GM23338 (cell line): ENCODE results near the gene HIP1. TPM values are rescaled to one million over a fixed set of nuclear protein-coding genes. Genes with fewer than 3 reads are reported as not detected.

Experiments
- ATAC-seq: fragments of 200-7000 bp; cut with Tn5 transposase; 3 replicates; pipeline ENCODE4 v1.9.1; 2020
- DNase-seq: peaks from one replicate; pipeline ENCODE4 v3.0.0-alpha.2; 2015; ENCODE audit warnings: low spot score
- H2AFZ ChIP-seq: fragments of 200-600 bp; sonication (generic); 2 replicates; pipeline ENCODE4 v1.8.0; 2016; ENCODE audit warnings: antibody characterized with exemption, mild to moderate bottlenecking, moderate library complexity
- H3F3A ChIP-seq: fragments of 200-600 bp; sonication (generic); replicated peaks from 2 replicates; pipeline ENCODE4 v1.8.0; 2017; ENCODE audit warnings: antibody characterized with exemption, mixed run types, low read depth
- H3K27ac ChIP-seq: fragments of 200-600 bp; sonication (generic); 2 replicates; pipeline ENCODE4 v1.6.1; 2016; ENCODE audit warnings: low read depth
- H3K27me3 ChIP-seq: fragments of 200-600 bp; sonication (generic); 2 replicates; pipeline ENCODE4 v1.8.0; 2016; ENCODE audit warnings: mild to moderate bottlenecking, mixed run types, moderate library complexity; ENCODE audit not compliant: insufficient read depth
- H3K36me3 ChIP-seq: fragments of 200-600 bp; sonication (generic); 2 replicates; pipeline ENCODE4 v1.8.0; 2016; ENCODE audit warnings: mild to moderate bottlenecking; ENCODE audit not compliant: insufficient read depth
- H3K4me1 ChIP-seq: fragments of 200-600 bp; sonication (generic); 2 replicates; pipeline ENCODE4 v1.8.0; 2016; ENCODE audit warnings: mild to moderate bottlenecking, moderate library complexity; ENCODE audit not compliant: insufficient read depth
- H3K4me2 ChIP-seq: fragments of 200-600 bp; sonication (generic); 2 replicates; pipeline ENCODE4 v1.7.1; 2017; ENCODE audit warnings: mixed run types
- H3K4me3 ChIP-seq: fragments of 200-600 bp; sonication (generic); 2 replicates; pipeline ENCODE4 v1.6.1; 2016; ENCODE audit warnings: mixed run types
- H3K79me2 ChIP-seq: fragments of 200-600 bp; sonication (generic); replicated peaks from 2 replicates; pipeline ENCODE4 v1.8.0; 2017; ENCODE audit warnings: mild to moderate bottlenecking; ENCODE audit not compliant: insufficient read depth
- H3K9me2 ChIP-seq: fragments of 200-600 bp; sonication (generic); 2 replicates; pipeline ENCODE4 v1.8.0; 2017; ENCODE audit not compliant: insufficient read depth
- H4K20me1 ChIP-seq: fragments of 200-600 bp; sonication (generic); replicated peaks from 2 replicates; pipeline ENCODE4 v1.8.0; 2017; ENCODE audit warnings: mild to moderate bottlenecking; ENCODE audit not compliant: insufficient read depth
- H3K27ac Mint-ChIP-seq: 2 replicates; pipeline ENCODE4 v1.8.0; 2020; ENCODE audit warnings: inconsistent platforms, mild to moderate bottlenecking, moderate library complexity, mixed read lengths
- H3K27me3 Mint-ChIP-seq: 3 replicates; pipeline ENCODE4 v1.8.0; 2022; ENCODE audit warnings: low read depth, mild to moderate bottlenecking, moderate library complexity, mixed read lengths, inconsistent platforms; ENCODE audit not compliant: insufficient read depth, poor library complexity
- H3K36me3 Mint-ChIP-seq: 3 replicates; pipeline ENCODE4 v1.8.0; 2021; ENCODE audit warnings: low read depth, mild to moderate bottlenecking, inconsistent platforms, moderate library complexity, mixed read lengths
- H3K4me1 Mint-ChIP-seq: 3 replicates; pipeline ENCODE4 v1.8.0; 2020; ENCODE audit warnings: mild to moderate bottlenecking, inconsistent platforms, mixed read lengths
- H3K4me3 Mint-ChIP-seq: 3 replicates; pipeline ENCODE4 v1.8.0; 2021; ENCODE audit warnings: moderate library complexity, mild to moderate bottlenecking, inconsistent platforms, mixed read lengths
- H3K9me3 Mint-ChIP-seq: 3 replicates; pipeline ENCODE4 v1.8.0; 2020; ENCODE audit warnings: moderate library complexity, mild to moderate bottlenecking, inconsistent platforms, mixed read lengths
- CREB1 ChIP-seq: fragments of 250-450 bp; sonication (Bioruptor Pico); IDR thresholded peaks from 2 replicates; pipeline ENCODE4 v1.5.0; 2020; ENCODE audit warnings: low read depth, mild to moderate bottlenecking, moderate library complexity
- CTCF ChIP-seq, 2 experiments: fragments of 200-600 bp in 1 of 2; sonication (generic) in 1 of 2; conservative IDR thresholded peaks; 2 replicates each; pipeline versions ENCODE4 v1.5.1 to v1.6.1; 2016 to 2017; ENCODE audit warnings: antibody characterized with exemption in 2 of 2, low read depth in 2 of 2, mild to moderate bottlenecking in 2 of 2, moderate library complexity in 1 of 2
- EZH2phosphoT487 ChIP-seq: fragments of 200-600 bp; sonication (generic); IDR thresholded peaks from one replicate; pipeline ENCODE4 v1.8.1; 2018; ENCODE audit warnings: antibody characterized with exemption; ENCODE audit not compliant: unreplicated experiment
- JUNB ChIP-seq: IDR thresholded peaks from one replicate; pipeline ENCODE4 v1.6.1; 2016; ENCODE audit warnings: antibody characterized with exemption; ENCODE audit not compliant: unreplicated experiment
- POLR2AphosphoS5 ChIP-seq: IDR thresholded peaks from 2 replicates; pipeline ENCODE4 v1.6.1; 2016; ENCODE audit warnings: antibody characterized with exemption, low read depth
- STAT1 ChIP-seq: IDR thresholded peaks from one replicate; pipeline ENCODE4 v1.6.1; 2016; ENCODE audit warnings: antibody characterized with exemption; ENCODE audit not compliant: unreplicated experiment
- ZNF114 ChIP-seq: fragments of 250-450 bp; sonication (Bioruptor Pico); IDR thresholded peaks from 2 replicates; pipeline ENCODE4 v1.5.0; 2020; ENCODE audit warnings: mild to moderate bottlenecking, moderate library complexity
- polyA plus RNA-seq: library from polyadenylated mRNA; unstranded; fragments of >200 nt; fragmentation: Nextera tagmentation; extraction: Ambion mirVana; gene quantifications from 2 replicates; pipeline ENCODE4 v1.2.1, GENCODE V29; 2016
- total RNA-seq: library from RNA; depleted of rRNA; stranded (reverse); fragments of >200 nt; shearing (Covaris generic); gene quantifications from 2 replicates; pipeline ENCODE4 v1.2.3, GENCODE V29; 2014
- TF ChIP-seq, protein P1 (sequence below): fragments of 250-450 bp; sonication (Bioruptor Pico); IDR thresholded peaks from 2 replicates; pipeline ENCODE4 v1.5.0; 2020; ENCODE audit warnings: mild to moderate bottlenecking, moderate library complexity
- TF ChIP-seq, protein P2 (sequence below): IDR thresholded peaks from 2 replicates; pipeline ENCODE4 v1.6.1; 2016; ENCODE audit warnings: antibody characterized with exemption

The HIP1 gene
- total and polyA plus RNA-seq, 2 experiments from 2014 or later = 24.9 to 80.8 TPM

- Mint-ChIP-seq H3K27ac (no peak overlapping the region), H3K36me3 (peaks cover 24% of the 10 kb centered on the region), H3K9me3 (no peaks in the 10 kb centered on the region; the same call in 2 of the 3 replicates), H3K4me1 (peaks cover 12% of the 10 kb centered on the region), H3K4me3 (no peak overlapping the region), H3K27me3 (peaks cover 5% of the 10 kb centered on the region)
- H3K4me2 ChIP-seq = no peak overlapping the region
- 0 out of 2 replicates have a peak, but pooled peaks cover 4% of the 10 kb centered on the region for H3F3A ChIP-seq
- no peaks in the 10 kb centered on the region for H3K9me2 ChIP-seq
- H3K4me1 ChIP-seq = no peaks in the 10 kb centered on the region; the same call in 1 of the 2 replicates
- H3K27me3 ChIP-seq = no peaks in the 10 kb centered on the region
- H4K20me1 ChIP-seq = peaks cover 23% of the 10 kb centered on the region
- no peak for TF ChIP-seq POLR2AphosphoS5
- no peak for TF ChIP-seq ZNF114 (CRISPR knock-in tag)
- no peak for TF ChIP-seq STAT1
- H3K36me3 ChIP-seq = no peaks in the 10 kb centered on the region
- H3K27ac ChIP-seq = no peak overlapping the region
- ATAC-seq (no peak), DNase-seq (no peak)
- H3K79me2 ChIP-seq = peaks cover 50% of the 10 kb centered on the region
- no peak overlapping the region for H2AFZ ChIP-seq
- no peak overlapping the region for H3K4me3 ChIP-seq
Measured at GRCh38 chr7:75616421-75617167, 122.1 kb downstream of the HIP1 start.

DNA sequence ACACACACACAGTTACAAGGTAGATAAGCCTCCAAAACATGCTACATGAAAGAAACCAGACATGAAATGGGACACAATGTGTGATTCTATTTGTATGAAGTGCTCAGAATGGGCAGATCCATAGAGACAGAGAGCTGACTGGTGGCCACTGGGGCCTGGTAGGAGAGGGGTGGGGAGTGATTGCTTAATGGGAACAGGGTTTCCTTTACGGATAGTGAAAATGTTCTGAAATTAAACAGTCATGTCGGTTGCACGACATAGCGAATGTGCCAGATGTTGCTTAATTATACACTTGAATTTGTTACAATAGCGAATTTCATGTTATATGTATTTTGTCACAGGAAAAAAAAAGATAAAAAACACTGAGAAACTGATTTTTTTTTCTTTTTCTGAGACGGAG lies 124.3 kb downstream of the HIP1 start:
- peaks cover 12% of the 10 kb centered on the region; the same call in 2 of the 3 replicates for H3K4me1 Mint-ChIP-seq
- H4K20me1 ChIP-seq = peaks cover 12% of the 10 kb centered on the region
- H3K4me1 ChIP-seq = no peaks in the 10 kb centered on the region; the same call in 1 of the 2 replicates
- no peaks in the 10 kb centered on the region for H3K27me3 ChIP-seq
- no peak overlapping the region for H3K27ac ChIP-seq
- H3K36me3 Mint-ChIP-seq = peaks cover 12% of the 10 kb centered on the region; the same call in 1 of the 3 replicates
- H3K4me3 Mint-ChIP-seq = no peak overlapping the region
- no peaks in the 10 kb centered on the region for H3F3A ChIP-seq
- ATAC-seq = no peak
- H3K9me3 Mint-ChIP-seq = no peaks in the 10 kb centered on the region
- 0 out of 2 replicates have a peak overlapping the region, but pooled peaks have one; percentile 54 for H3K27ac Mint-ChIP-seq
- no peak overlapping the region for H3K4me2 ChIP-seq
- no peak for DNase-seq
- no peak overlapping the region for H2AFZ ChIP-seq
- peaks cover 5% of the 10 kb centered on the region for H3K27me3 Mint-ChIP-seq
- H3K36me3 ChIP-seq = no peaks in the 10 kb centered on the region
- no peak overlapping the region for H3K4me3 ChIP-seq
- H3K9me2 ChIP-seq = no peaks in the 10 kb centered on the region
- H3K79me2 ChIP-seq = peaks cover 59% of the 10 kb centered on the region
- TF ChIP-seq CTCF (conservative IDR thresholded peaks at IDR 0.05; ENCODE audit: low read depth in 2 of 2) (no peak), ZNF114 (CRISPR knock-in tag) (no peak), CREB1 (no peak), JUNB (no peak), EZH2phosphoT487 (no peak)
- TF ChIP-seq, protein P1, sequence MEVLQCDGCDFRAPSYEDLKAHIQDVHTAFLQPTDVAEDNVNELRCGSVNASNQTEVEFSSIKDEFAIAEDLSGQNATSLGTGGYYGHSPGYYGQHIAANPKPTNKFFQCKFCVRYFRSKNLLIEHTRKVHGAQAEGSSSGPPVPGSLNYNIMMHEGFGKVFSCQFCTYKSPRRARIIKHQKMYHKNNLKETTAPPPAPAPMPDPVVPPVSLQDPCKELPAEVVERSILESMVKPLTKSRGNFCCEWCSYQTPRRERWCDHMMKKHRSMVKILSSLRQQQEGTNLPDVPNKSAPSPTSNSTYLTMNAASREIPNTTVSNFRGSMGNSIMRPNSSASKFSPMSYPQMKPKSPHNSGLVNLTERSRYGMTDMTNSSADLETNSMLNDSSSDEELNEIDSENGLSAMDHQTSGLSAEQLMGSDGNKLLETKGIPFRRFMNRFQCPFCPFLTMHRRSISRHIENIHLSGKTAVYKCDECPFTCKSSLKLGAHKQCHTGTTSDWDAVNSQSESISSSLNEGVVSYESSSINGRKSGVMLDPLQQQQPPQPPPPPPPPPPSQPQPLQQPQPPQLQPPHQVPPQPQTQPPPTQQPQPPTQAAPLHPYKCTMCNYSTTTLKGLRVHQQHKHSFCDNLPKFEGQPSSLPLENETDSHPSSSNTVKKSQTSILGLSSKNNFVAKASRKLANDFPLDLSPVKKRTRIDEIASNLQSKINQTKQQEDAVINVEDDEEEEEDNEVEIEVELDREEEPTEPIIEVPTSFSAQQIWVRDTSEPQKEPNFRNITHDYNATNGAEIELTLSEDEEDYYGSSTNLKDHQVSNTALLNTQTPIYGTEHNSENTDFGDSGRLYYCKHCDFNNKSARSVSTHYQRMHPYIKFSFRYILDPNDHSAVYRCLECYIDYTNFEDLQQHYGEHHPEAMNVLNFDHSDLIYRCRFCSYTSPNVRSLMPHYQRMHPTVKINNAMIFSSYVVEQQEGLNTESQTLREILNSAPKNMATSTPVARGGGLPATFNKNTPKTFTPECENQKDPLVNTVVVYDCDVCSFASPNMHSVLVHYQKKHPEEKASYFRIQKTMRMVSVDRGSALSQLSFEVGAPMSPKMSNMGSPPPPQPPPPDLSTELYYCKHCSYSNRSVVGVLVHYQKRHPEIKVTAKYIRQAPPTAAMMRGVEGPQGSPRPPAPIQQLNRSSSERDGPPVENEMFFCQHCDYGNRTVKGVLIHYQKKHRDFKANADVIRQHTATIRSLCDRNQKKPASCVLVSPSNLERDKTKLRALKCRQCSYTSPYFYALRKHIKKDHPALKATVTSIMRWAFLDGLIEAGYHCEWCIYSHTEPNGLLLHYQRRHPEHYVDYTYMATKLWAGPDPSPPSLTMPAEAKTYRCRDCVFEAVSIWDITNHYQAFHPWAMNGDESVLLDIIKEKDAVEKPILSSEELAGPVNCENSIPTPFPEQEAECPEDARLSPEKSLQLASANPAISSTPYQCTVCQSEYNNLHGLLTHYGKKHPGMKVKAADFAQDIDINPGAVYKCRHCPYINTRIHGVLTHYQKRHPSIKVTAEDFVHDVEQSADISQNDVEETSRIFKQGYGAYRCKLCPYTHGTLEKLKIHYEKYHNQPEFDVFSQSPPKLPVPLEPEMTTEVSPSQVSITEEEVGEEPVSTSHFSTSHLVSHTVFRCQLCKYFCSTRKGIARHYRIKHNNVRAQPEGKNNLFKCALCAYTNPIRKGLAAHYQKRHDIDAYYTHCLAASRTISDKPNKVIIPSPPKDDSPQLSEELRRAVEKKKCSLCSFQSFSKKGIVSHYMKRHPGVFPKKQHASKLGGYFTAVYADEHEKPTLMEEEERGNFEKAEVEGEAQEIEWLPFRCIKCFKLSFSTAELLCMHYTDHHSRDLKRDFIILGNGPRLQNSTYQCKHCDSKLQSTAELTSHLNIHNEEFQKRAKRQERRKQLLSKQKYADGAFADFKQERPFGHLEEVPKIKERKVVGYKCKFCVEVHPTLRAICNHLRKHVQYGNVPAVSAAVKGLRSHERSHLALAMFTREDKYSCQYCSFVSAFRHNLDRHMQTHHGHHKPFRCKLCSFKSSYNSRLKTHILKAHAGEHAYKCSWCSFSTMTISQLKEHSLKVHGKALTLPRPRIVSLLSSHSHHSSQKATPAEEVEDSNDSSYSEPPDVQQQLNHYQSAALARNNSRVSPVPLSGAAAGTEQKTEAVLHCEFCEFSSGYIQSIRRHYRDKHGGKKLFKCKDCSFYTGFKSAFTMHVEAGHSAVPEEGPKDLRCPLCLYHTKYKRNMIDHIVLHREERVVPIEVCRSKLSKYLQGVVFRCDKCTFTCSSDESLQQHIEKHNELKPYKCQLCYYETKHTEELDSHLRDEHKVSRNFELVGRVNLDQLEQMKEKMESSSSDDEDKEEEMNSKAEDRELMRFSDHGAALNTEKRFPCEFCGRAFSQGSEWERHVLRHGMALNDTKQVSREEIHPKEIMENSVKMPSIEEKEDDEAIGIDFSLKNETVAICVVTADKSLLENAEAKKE (CRISPR knock-in tag) = no peak
- TF ChIP-seq, protein P2, sequence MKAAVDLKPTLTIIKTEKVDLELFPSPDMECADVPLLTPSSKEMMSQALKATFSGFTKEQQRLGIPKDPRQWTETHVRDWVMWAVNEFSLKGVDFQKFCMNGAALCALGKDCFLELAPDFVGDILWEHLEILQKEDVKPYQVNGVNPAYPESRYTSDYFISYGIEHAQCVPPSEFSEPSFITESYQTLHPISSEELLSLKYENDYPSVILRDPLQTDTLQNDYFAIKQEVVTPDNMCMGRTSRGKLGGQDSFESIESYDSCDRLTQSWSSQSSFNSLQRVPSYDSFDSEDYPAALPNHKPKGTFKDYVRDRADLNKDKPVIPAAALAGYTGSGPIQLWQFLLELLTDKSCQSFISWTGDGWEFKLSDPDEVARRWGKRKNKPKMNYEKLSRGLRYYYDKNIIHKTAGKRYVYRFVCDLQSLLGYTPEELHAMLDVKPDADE = no peak
